ENCODE results near the gene ID4.
"Not testable (repeated sequence)": the region's sequence is repeated elsewhere in the genome, so short reads cannot be mapped to it uniquely, and the experiment has no call there.

ID4 gene

GRCh38 chr6:19834858-19835257, 2.3 kb upstream of the ID4 start:
- no peak for DNase-seq

GRCh38 chr6:19835605-19836004, 1.6 kb upstream of the ID4 start:
- no peak for DNase-seq

GRCh38 chr6:19837511-19838441, 606 bp downstream of the ID4 start:
- no peak for DNase-seq

GRCh38 chr6:19838442-19839236, 1.5 kb downstream of the ID4 start:
- DNase-seq = peak; percentile 31 to 35

GRCh38 chr6:19839237-19839546, 2.0 kb downstream of the ID4 start:
- DNase-seq = no peak

- no peak for DNase-seq
These were observed 2.6 kb downstream of the ID4 start for GRCh38 chr6:19839788-19840187.

GRCh38 chr6:19841181-19841580, 4.0 kb downstream of the ID4 start:
- DNase-seq = no peak

GRCh38 chr6:19842030-19842615, 5.0 kb downstream of the ID4 start:
- no peak for DNase-seq

GRCh38 chr6:19844689-19845088, 7.5 kb downstream of the ID4 start:
- no peak for DNase-seq

- DNase-seq = no peak
These were observed 8.3 kb downstream of the ID4 start for GRCh38 chr6:19845266-19846041.

- DNase-seq = no peak
These were observed 11.4 kb downstream of the ID4 start for GRCh38 chr6:19848465-19849029.

- no peak for DNase-seq
These were observed 12.0 kb downstream of the ID4 start for GRCh38 chr6:19849196-19849595.

GRCh38 chr6:19849755-19850154, 12.6 kb downstream of the ID4 start:
- no peak for DNase-seq

GRCh38 chr6:19851241-19852089, 14.3 kb downstream of the ID4 start:
- peak; percentile 35 to 52 for DNase-seq

- DNase-seq = no peak
These were observed 14.9 kb downstream of the ID4 start for GRCh38 chr6:19852090-19852457.

- no peak for DNase-seq
These were observed 15.8 kb downstream of the ID4 start for GRCh38 chr6:19852927-19853326.

- not testable (repeated sequence) for DNase-seq
These were observed 17.3 kb downstream of the ID4 start for GRCh38 chr6:19854421-19855015.

- DNase-seq = no peak
These were observed 18.4 kb downstream of the ID4 start for GRCh38 chr6:19855536-19855935.

GRCh38 chr6:19857139-19857538, 20.0 kb downstream of the ID4 start:
- DNase-seq = no peak

GRCh38 chr6:19857703-19858102, 20.5 kb downstream of the ID4 start:
- DNase-seq = no peak

- DNase-seq = no peak
These were observed 23.2 kb downstream of the ID4 start for GRCh38 chr6:19860235-19860877.
